ENCODE data around the gene CES4A. TPM values are rescaled to one million over a fixed set of nuclear protein-coding genes. Genes with fewer than 3 reads are reported as not detected.

Gene CES4A
- total and polyA plus RNA-seq, 2 of the 13 experiments (the other 11 are each of a cell fraction or from before 2014, with no cell fraction given), result 0.09 to 0.17 TPM

GRCh38 chr16:66954097-66954659 is 34.2 kb upstream of the CES4A start (continued):
- TF ChIP-seq AHDC1 (CRISPR knock-in tag; IDR thresholded peaks at IDR 0.05; ENCODE audit: borderline replicate concordance), result peak; percentile 41; the same call in 1 of the 2 replicates
- no peak for TF ChIP-seq ZNF576 (CRISPR knock-in tag; IDR thresholded peaks at IDR 0.05)
- TF ChIP-seq MAFF (IDR thresholded peaks at IDR 0.05; ENCODE audit: low read depth, low read length), result no peak
- TF ChIP-seq ZBTB10 (CRISPR knock-in tag; IDR thresholded peaks at IDR 0.05; ENCODE audit: borderline replicate concordance), result no peak
- TF ChIP-seq ZNF776 (CRISPR knock-in tag; IDR thresholded peaks at IDR 0.05), result no peak
- TF ChIP-seq HOXD1 (CRISPR knock-in tag; IDR thresholded peaks at IDR 0.05), result no peak
- no peak for TF ChIP-seq MED13 (CRISPR knock-in tag; IDR thresholded peaks at IDR 0.05)
- TF ChIP-seq AKAP8 (CRISPR knock-in tag; IDR thresholded peaks at IDR 0.05), result no peak
- TF ChIP-seq DR1 (CRISPR knock-in tag; IDR thresholded peaks at IDR 0.05), result no peak
- no peak for TF ChIP-seq NR2F2 (IDR thresholded peaks at IDR 0.05; ENCODE audit: borderline replicate concordance, low read depth)
- no peak for TF ChIP-seq ZNF556 (CRISPR knock-in tag; IDR thresholded peaks at IDR 0.05; ENCODE audit: borderline replicate concordance)
- TF ChIP-seq SNRNP70 (IDR thresholded peaks at IDR 0.05; ENCODE audit: low read depth, low read length), result no peak
- no peak for TF ChIP-seq FOXP4 (CRISPR knock-in tag; IDR thresholded peaks at IDR 0.05)
- no peak for TF ChIP-seq ZFP36L1 (CRISPR knock-in tag; IDR thresholded peaks at IDR 0.05)
- TF ChIP-seq GLI4 (CRISPR knock-in tag; IDR thresholded peaks at IDR 0.05; ENCODE audit: borderline replicate concordance), result no peak
- TF ChIP-seq HDAC1 (CRISPR knock-in tag; IDR thresholded peaks at IDR 0.05), result peak; percentile 44; the same call in 1 of the 2 replicates
- TF ChIP-seq CBX5 (CRISPR knock-in tag; IDR thresholded peaks at IDR 0.05; ENCODE audit: borderline replicate concordance), result no peak
- TF ChIP-seq SALL2 (CRISPR knock-in tag; IDR thresholded peaks at IDR 0.05), result no peak
- TF ChIP-seq SOX13 (IDR thresholded peaks at IDR 0.05), result no peak
- 0 out of 4 replicates have a peak, but pooled peaks of 1 of the 2 experiments have one; percentile 20 for TF ChIP-seq SOX13 (CRISPR knock-in tag; conservative IDR thresholded peaks at IDR 0.05 in 1 of 2, IDR thresholded peaks at IDR 0.05 in 1 of 2)
